ENCODE data around the gene TLR5. TPM values are rescaled to one million over a fixed set of nuclear protein-coding genes. Genes with fewer than 3 reads are reported as not detected.
A peak's percentile ranks its signal among the peaks of the same experiment; 100 is the strongest.

TLR5 gene
- total RNA-seq, 6 donors from 2014 or later = 4.1 to 30.4 (median 14.8) TPM

GRCh38 chr1:223188618-223189356, 45.7 kb upstream of the TLR5 start:
- WGBS, 2 donors = 74 to 91% methylated on average over 5 of the region's 5 CpGs
- ATAC-seq (ENCODE audit: low FRiP score in 2 of 2) (no peak), DNase-seq (no peak)
- Histone ChIP-seq H3K27me3 (no peaks in the 10 kb centered on the region), H3K4me1 (no peaks in the 10 kb centered on the region), H3K27ac (no peak overlapping the region), H3K4me3 (no peak overlapping the region), H3K36me3 (no peaks in the 10 kb centered on the region), H3K9me3 (no peaks in the 10 kb centered on the region)
- TF ChIP-seq, protein P1, sequence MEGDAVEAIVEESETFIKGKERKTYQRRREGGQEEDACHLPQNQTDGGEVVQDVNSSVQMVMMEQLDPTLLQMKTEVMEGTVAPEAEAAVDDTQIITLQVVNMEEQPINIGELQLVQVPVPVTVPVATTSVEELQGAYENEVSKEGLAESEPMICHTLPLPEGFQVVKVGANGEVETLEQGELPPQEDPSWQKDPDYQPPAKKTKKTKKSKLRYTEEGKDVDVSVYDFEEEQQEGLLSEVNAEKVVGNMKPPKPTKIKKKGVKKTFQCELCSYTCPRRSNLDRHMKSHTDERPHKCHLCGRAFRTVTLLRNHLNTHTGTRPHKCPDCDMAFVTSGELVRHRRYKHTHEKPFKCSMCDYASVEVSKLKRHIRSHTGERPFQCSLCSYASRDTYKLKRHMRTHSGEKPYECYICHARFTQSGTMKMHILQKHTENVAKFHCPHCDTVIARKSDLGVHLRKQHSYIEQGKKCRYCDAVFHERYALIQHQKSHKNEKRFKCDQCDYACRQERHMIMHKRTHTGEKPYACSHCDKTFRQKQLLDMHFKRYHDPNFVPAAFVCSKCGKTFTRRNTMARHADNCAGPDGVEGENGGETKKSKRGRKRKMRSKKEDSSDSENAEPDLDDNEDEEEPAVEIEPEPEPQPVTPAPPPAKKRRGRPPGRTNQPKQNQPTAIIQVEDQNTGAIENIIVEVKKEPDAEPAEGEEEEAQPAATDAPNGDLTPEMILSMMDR (IDR thresholded peaks at IDR 0.05) = no peak
- no peak for TF ChIP-seq POLR2A (IDR thresholded peaks at IDR 0.05)
- TF ChIP-seq EP300 (IDR thresholded peaks at IDR 0.05) = no peak
- no peak for TF ChIP-seq POLR2AphosphoS5 (IDR thresholded peaks at IDR 0.05)

DNA sequence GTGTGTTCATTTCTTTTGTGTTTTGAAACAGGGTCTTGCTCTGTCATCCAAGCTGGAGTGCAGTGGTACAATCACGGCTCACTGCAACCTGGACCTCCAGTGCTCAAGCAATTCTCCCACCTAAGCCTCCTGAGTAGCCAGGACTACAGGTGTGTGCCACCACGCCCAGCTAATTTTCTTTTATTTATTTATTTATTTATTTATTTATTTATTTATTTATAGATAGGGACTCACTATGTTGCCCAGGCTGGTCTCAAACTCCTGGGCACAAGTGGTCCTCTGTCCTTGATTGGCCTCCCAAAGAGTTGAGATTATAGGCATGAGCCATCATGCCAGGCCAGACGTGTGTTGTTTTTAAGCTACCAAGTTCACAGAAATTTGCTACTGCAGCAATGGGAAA, 43.8 kb upstream of the TLR5 start:
- H3K4me3 ChIP-seq = no peak overlapping the region
- no peaks in the 10 kb centered on the region for H3K27me3 ChIP-seq
- no peaks in the 10 kb centered on the region for H3K9me3 ChIP-seq
- WGBS, 2 donors = 94 to 96% methylated on average over 3 of the region's 3 CpGs
- TF ChIP-seq EP300 (IDR thresholded peaks at IDR 0.05) (no peak), POLR2A (IDR thresholded peaks at IDR 0.05) (no peak), POLR2AphosphoS5 (IDR thresholded peaks at IDR 0.05) (no peak)
- TF ChIP-seq, protein P1 (IDR thresholded peaks at IDR 0.05) = no peak
- no peaks in the 10 kb centered on the region for H3K36me3 ChIP-seq
- ATAC-seq (ENCODE audit: low FRiP score in 2 of 2) (no peak), DNase-seq (no peak)
- H3K27ac ChIP-seq = no peak overlapping the region
- H3K4me1 ChIP-seq = peaks cover 0 to under 1% (median 0%) of the 10 kb centered on the region in 4 donors

- WGBS, 2 donors = 91 to 92% methylated on average over 9 of the region's 9 CpGs
Observed at GRCh38 chr1:223183268-223183862, 40.3 kb upstream of the TLR5 start.

GRCh38 chr1:223180731-223181321, 37.8 kb upstream of the TLR5 start:
- peak in 2 of 4 donors; percentile 29 to 56 for TF ChIP-seq EP300 (IDR thresholded peaks at IDR 0.05)
- peak in 1 of 2 donors; percentile 55 for TF ChIP-seq POLR2AphosphoS5 (IDR thresholded peaks at IDR 0.05)
- peak in 1 of 4 donors; percentile 39 for TF ChIP-seq POLR2A (IDR thresholded peaks at IDR 0.05)
- TF ChIP-seq, protein P1 (IDR thresholded peaks at IDR 0.05) = no peak
- Histone ChIP-seq H3K4me1 (peaks cover 26 to 36% (median 34%) of the 10 kb centered on the region in 4 donors), H3K36me3 (no peaks in the 10 kb centered on the region), H3K4me3 (no peak overlapping the region), H3K9me3 (no peaks in the 10 kb centered on the region), H3K27ac (peak overlapping the region; percentile 60 to 79 (median 70)), H3K27me3 (no peaks in the 10 kb centered on the region)
- DNase-seq (peak in 1 of 2 donors; percentile 70), ATAC-seq (ENCODE audit: low FRiP score in 2 of 2) (peak; percentile 81 to 91)
- 16 to 27% methylated on average over 5 of the region's 5 CpGs for WGBS, 2 donors

More at GRCh38 chr1:223183268-223183862, 40.3 kb upstream of the TLR5 start:
- Histone ChIP-seq H3K36me3 (no peaks in the 10 kb centered on the region), H3K27ac (no peak overlapping the region), H3K4me1 (peaks cover 17 to 24% (median 21%) of the 10 kb centered on the region in 4 donors), H3K9me3 (no peaks in the 10 kb centered on the region), H3K4me3 (no peak overlapping the region), H3K27me3 (no peaks in the 10 kb centered on the region)
- DNase-seq (no peak), ATAC-seq (ENCODE audit: low FRiP score in 2 of 2) (no peak)
- TF ChIP-seq POLR2A (IDR thresholded peaks at IDR 0.05) (no peak), EP300 (IDR thresholded peaks at IDR 0.05) (no peak), POLR2AphosphoS5 (IDR thresholded peaks at IDR 0.05) (no peak)
- TF ChIP-seq, protein P1 (IDR thresholded peaks at IDR 0.05) = no peak

All from upper lobe of left lung (tissue), 6 donors.